HepG2 (cell line): ENCODE results near the gene MLNR. TPM values are rescaled to one million over a fixed set of nuclear protein-coding genes. Genes with fewer than 3 reads are reported as not detected.

Experiments
- ATAC-seq: fragments of 200-7000 bp; cut with Tn5 transposase; 3 replicates; pipeline ENCODE4 v1.9.1; 2020; ENCODE audit warnings: mild to moderate bottlenecking, moderate library complexity
- BruUV-seq: library from RNA; stranded (reverse); fragments of 400-500 nt; replicated peaks from 2 replicates; lab custom pipeline; 2021; lab: Mats Ljungman, UMichigan
- CTCF ChIA-PET: fragments of 300-600 bp; formaldehyde crosslinking; extraction: SDS; loops from one replicate; lab custom pipeline; 2021; ENCODE audit warnings: low total read pairs, inconsistent platforms, low intra/inter-chr PET ratio; lab: Yijun Ruan, JAX
- POLR2A ChIA-PET: fragments of 350-600 bp; sonication (Branson Sonifier 250); formaldehyde crosslinking; loops from one replicate; lab custom pipeline; 2020; ENCODE audit warnings: antibody characterized with exemption, inconsistent platforms; lab: Yijun Ruan, JAX
- DNase-seq: peaks from one replicate; pipeline ENCODE4 v3.0.0-alpha.2; 2015; ENCODE audit warnings: low spot score
- FAIRE-seq: peaks from 3 replicates; lab custom pipeline; 2011; peaks lifted over from hg19 to GRCh38; lab: Jason Lieb, UNC
- H2AFZ ChIP-seq: one replicate; pipeline ENCODE4 v1.6.1; 2011; ENCODE audit warnings: low read length, inconsistent platforms
- H3K27ac ChIP-seq: fragments of 300-600 bp; 3 replicates; pipeline ENCODE4 v1.8.0; 2011; ENCODE audit warnings: mixed run types, mild to moderate bottlenecking, mixed read lengths, low read length, inconsistent platforms; ENCODE audit not compliant: insufficient read depth; ENCODE audit errors: extremely low read length
- H3K27me3 ChIP-seq, 2 experiments: fragments of 200-600 bp in 1 of 2; 2 replicates in 1 of 2; 3 replicates in 1 of 2; pipeline versions ENCODE4 v1.6.0 to v1.8.0; 2011; ENCODE audit warnings: low read length in 2 of 2, mild to moderate bottlenecking in 2 of 2, moderate library complexity in 2 of 2, inconsistent platforms in 1 of 2; ENCODE audit not compliant: insufficient read depth in 2 of 2, control insufficient read depth in 1 of 2
- H3K36me3 ChIP-seq, 2 experiments: fragments of 200-600 bp in 1 of 2; replicated peaks in 1 of 2; 2 replicates in 1 of 2; 3 replicates in 1 of 2; pipeline versions ENCODE4 v1.5.1 to v1.8.0; 2011; ENCODE audit warnings: low read length in 2 of 2, inconsistent platforms in 1 of 2; ENCODE audit not compliant: insufficient read depth in 2 of 2, control insufficient read depth in 1 of 2
- H3K4me1 ChIP-seq: 2 replicates; pipeline ENCODE4 v1.5.1; 2012; ENCODE audit warnings: low read length, inconsistent platforms; ENCODE audit not compliant: insufficient read depth
- H3K4me2 ChIP-seq: 2 replicates; pipeline ENCODE4 v1.6.0; 2011; ENCODE audit warnings: low read depth, low read length, inconsistent platforms
- H3K4me3 ChIP-seq, 3 experiments: fragments of 200-600 bp in 1 of 3; sonication (generic), shearing (Covaris generic) in 1 of 3; replicated peaks in 1 of 3; 2 replicates each; pipeline ENCODE4 v1.5.1; 2011 to 2016; ENCODE audit warnings: low read length in 3 of 3, inconsistent platforms in 2 of 3, low read depth in 2 of 3, mild to moderate bottlenecking in 2 of 3, control low read depth in 1 of 3, mixed read lengths in 1 of 3; ENCODE audit not compliant: insufficient read depth in 1 of 3
- H3K79me2 ChIP-seq: one replicate; pipeline ENCODE4 v1.6.1; 2011; ENCODE audit warnings: low read length, inconsistent platforms; ENCODE audit not compliant: insufficient read depth
- H3K9ac ChIP-seq: 2 replicates; pipeline ENCODE4 v1.6.0; 2011; ENCODE audit warnings: mild to moderate bottlenecking, low read depth, low read length, inconsistent platforms; ENCODE audit not compliant: insufficient read depth
- H3K9me3 ChIP-seq: 2 replicates; pipeline ENCODE4 v1.5.1; 2012; ENCODE audit warnings: mild to moderate bottlenecking, low read length
- H4K20me1 ChIP-seq: 2 replicates; pipeline ENCODE4 v1.6.0; 2011; ENCODE audit warnings: inconsistent platforms, mild to moderate bottlenecking, low read length, moderate library complexity; ENCODE audit not compliant: insufficient read depth
- AGO1 ChIP-seq: fragments of 200-400 bp; formaldehyde crosslinking; IDR thresholded peaks from 2 replicates; pipeline ENCODE4 v1.6.1; 2017; ENCODE audit warnings: mild to moderate bottlenecking, low read depth, low read length, moderate library complexity; ENCODE audit not compliant: poor library complexity, severe bottlenecking
- AGO2 ChIP-seq: fragments of 200-400 bp; formaldehyde crosslinking; optimal IDR thresholded peaks from 2 replicates; pipeline ENCODE3; 2017; ENCODE audit warnings: mild to moderate bottlenecking, low read depth, low read length, moderate library complexity
- ATM ChIP-seq: fragments of 450-650 bp; IDR thresholded peaks from 2 replicates; pipeline ENCODE4 v1.7.1; 2017; ENCODE audit warnings: mild to moderate bottlenecking, borderline replicate concordance
- FIP1L1 ChIP-seq: fragments of 200-400 bp; formaldehyde crosslinking; IDR thresholded peaks from 2 replicates; pipeline ENCODE4 v1.6.1; 2018; ENCODE audit warnings: low read depth, mild to moderate bottlenecking, low read length, moderate library complexity, borderline replicate concordance; ENCODE audit not compliant: insufficient read depth
- GFI1 ChIP-seq: sonication (generic); formaldehyde crosslinking; IDR thresholded peaks from 2 replicates; pipeline ENCODE4 v1.5.0; 2020; ENCODE audit warnings: missing genetic modification reagents, mild to moderate bottlenecking, borderline replicate concordance
- HNRNPL ChIP-seq: fragments of 200-400 bp; formaldehyde crosslinking; IDR thresholded peaks from 2 replicates; pipeline ENCODE4 v1.6.1; 2017; ENCODE audit warnings: mild to moderate bottlenecking, low read depth, low read length
- HOXA9 ChIP-seq: sonication (generic); formaldehyde crosslinking; IDR thresholded peaks from 2 replicates; pipeline ENCODE4 v1.8.1; 2022; ENCODE audit warnings: missing genetic modification reagents, mild to moderate bottlenecking, moderate library complexity, borderline replicate concordance
- MBD4 ChIP-seq: IDR thresholded peaks from 2 replicates; pipeline ENCODE4 v1.6.1; 2012; ENCODE audit warnings: low read length, inconsistent platforms, borderline replicate concordance
- NFE2L2 ChIP-seq: fragments of 150-350 bp; IDR thresholded peaks from 2 replicates; pipeline ENCODE4 v1.6.1; 2014; ENCODE audit warnings: low read length
- ONECUT2 ChIP-seq: sonication (generic); formaldehyde crosslinking; IDR thresholded peaks from 2 replicates; pipeline ENCODE4 v1.4.0; 2020; ENCODE audit warnings: missing genetic modification reagents
- SIX1 ChIP-seq: sonication (generic); formaldehyde crosslinking; IDR thresholded peaks from 2 replicates; pipeline ENCODE4 v1.4.0; 2020; ENCODE audit warnings: missing genetic modification reagents, borderline replicate concordance
- TEAD2 ChIP-seq: sonication (generic); formaldehyde crosslinking; IDR thresholded peaks from 2 replicates; pipeline ENCODE4 v1.9.0; 2021; ENCODE audit warnings: missing genetic modification reagents
- ZNF224 ChIP-seq: sonication (generic); formaldehyde crosslinking; IDR thresholded peaks from 2 replicates; pipeline ENCODE4 v1.5.0; 2020; ENCODE audit warnings: mild to moderate bottlenecking, missing genetic modification reagents
- ZNF335 ChIP-seq: sonication (generic); formaldehyde crosslinking; IDR thresholded peaks from 2 replicates; pipeline ENCODE4 v1.4.0; 2020; ENCODE audit warnings: missing genetic modification reagents
- ZNF383 ChIP-seq: sonication (generic); formaldehyde crosslinking; IDR thresholded peaks from 2 replicates; pipeline ENCODE4 v1.4.0; 2020; ENCODE audit warnings: missing genetic modification reagents, mild to moderate bottlenecking, borderline replicate concordance
- ZNF614 ChIP-seq: IDR thresholded peaks from 2 replicates; pipeline ENCODE4 v1.6.1; 2018; ENCODE audit warnings: missing biosample characterization, missing genetic modification reagents, inconsistent platforms, borderline replicate concordance
- ZNF75D ChIP-seq: sonication (generic); formaldehyde crosslinking; IDR thresholded peaks from 2 replicates; pipeline ENCODE4 v1.8.1; 2023; ENCODE audit warnings: missing genetic modification reagents, mild to moderate bottlenecking, borderline replicate concordance
- WGBS: methylation state at CpG from one replicate; pipeline ENCODE4 v1.1.6; 2017; ENCODE audit warnings: low lambda C conversion rate; 5-methylcytosine and 5-hydroxymethylcytosine counted together
- in situ Hi-C: cut with HindIII; loops from 2 replicates; pipeline ENCODE4 v1.10.0; 2017; ENCODE audit warnings: low pct_unique_long_range_greater_than_20kb; ENCODE audit not compliant: extremely low pct_ligation_motif_present
- intact Hi-C: fragments of 100-400 bp; cut with micrococcal nuclease; formaldehyde crosslinking; loops from one replicate; pipeline ENCODE4 v1.10.0; 2022; ENCODE audit not compliant: unreplicated experiment
- polyA plus RNA-seq, 8 experiments: library from polyadenylated mRNA; depleted of rRNA in 3 of 8; stranded (reverse) in 7 of 8; unstranded in 1 of 8; fragments of >200 nt; fragmentation: Illumina TruSeq in 4 of 8; extraction: Trizol in 4 of 8; gene quantifications; 2 replicates each; pipeline versions ENCODE4 v1.2.1 to v1.2.3, GENCODE V29; 2011 to 2016; ENCODE audit warnings: low read depth in 4 of 8, missing spikeins in 1 of 8, mixed read lengths in 1 of 8; ENCODE audit not compliant: insufficient read depth in 1 of 8
- total RNA-seq, 5 experiments: library from RNA; depleted of rRNA; stranded (reverse); fragments of >200 nt; fragmentation: Illumina TruSeq; extraction: Trizol; gene quantifications; 2 replicates each; pipeline ENCODE4 v1.2.3, GENCODE V29; 2016; ENCODE audit warnings: low read depth in 1 of 5
- TF ChIP-seq, protein P1 (sequence below): sonication (generic); formaldehyde crosslinking; IDR thresholded peaks from 2 replicates; pipeline ENCODE4 v1.5.1; 2020; ENCODE audit warnings: missing genetic modification reagents, mild to moderate bottlenecking, borderline replicate concordance
- TF ChIP-seq, protein P2 (sequence below): sonication (generic); formaldehyde crosslinking; IDR thresholded peaks from 2 replicates; pipeline ENCODE4 v1.5.0; 2020; ENCODE audit warnings: missing genetic modification reagents

Gene MLNR
- total and polyA plus RNA-seq, 2 of the 13 experiments (the other 11 are each of a cell fraction or from before 2014, with no cell fraction given), result 0.46 TPM; not detected in 1

DNA sequence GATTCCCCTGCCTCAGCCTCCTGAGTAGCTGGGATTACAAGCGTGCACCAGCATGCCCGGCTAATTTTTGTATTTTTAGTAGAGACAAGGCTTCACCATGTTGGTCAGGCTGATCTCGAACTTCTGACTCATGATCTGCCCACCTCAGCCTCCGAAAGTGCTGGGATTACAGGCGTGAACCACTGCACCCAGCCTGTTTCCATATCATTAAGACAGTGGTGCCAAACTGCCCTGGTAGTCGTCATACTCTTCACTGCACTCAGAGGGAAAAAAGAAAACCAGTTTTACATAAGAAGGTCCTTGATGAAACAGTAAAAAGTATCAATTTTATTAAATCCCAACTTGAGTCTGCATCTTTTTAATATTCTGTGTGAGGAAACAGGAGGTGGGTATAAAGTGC lies 42.5 kb downstream of the MLNR start (continued):
- TF ChIP-seq AGO1, result no peak
- TF ChIP-seq ZNF75D, result no peak
- no peak for TF ChIP-seq ZNF335

GRCh38 chr13:49265822-49266221 lies 45.7 kb downstream of the MLNR start:
- WGBS, result 95% methylated on average over 2 of the region's 2 CpGs
- CTCF ChIA-PET, result no interaction called here
- no peak for ATAC-seq
- TF ChIP-seq NFE2L2, result no peak
- TF ChIP-seq HNRNPL, result no peak
- TF ChIP-seq ZNF614 (CRISPR knock-in tag), result no peak
- TF ChIP-seq, protein P1, sequence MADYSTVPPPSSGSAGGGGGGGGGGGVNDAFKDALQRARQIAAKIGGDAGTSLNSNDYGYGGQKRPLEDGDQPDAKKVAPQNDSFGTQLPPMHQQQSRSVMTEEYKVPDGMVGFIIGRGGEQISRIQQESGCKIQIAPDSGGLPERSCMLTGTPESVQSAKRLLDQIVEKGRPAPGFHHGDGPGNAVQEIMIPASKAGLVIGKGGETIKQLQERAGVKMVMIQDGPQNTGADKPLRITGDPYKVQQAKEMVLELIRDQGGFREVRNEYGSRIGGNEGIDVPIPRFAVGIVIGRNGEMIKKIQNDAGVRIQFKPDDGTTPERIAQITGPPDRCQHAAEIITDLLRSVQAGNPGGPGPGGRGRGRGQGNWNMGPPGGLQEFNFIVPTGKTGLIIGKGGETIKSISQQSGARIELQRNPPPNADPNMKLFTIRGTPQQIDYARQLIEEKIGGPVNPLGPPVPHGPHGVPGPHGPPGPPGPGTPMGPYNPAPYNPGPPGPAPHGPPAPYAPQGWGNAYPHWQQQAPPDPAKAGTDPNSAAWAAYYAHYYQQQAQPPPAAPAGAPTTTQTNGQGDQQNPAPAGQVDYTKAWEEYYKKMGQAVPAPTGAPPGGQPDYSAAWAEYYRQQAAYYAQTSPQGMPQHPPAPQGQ (CRISPR knock-in tag), result no peak
- no peak for TF ChIP-seq ZNF224 (CRISPR knock-in tag)
- no peak for TF ChIP-seq TEAD2
- TF ChIP-seq ATM, result no peak
- TF ChIP-seq SIX1 (CRISPR knock-in tag), result no peak
- TF ChIP-seq HOXA9, result no peak
- TF ChIP-seq ONECUT2 (CRISPR knock-in tag), result no peak
- no peak for TF ChIP-seq FIP1L1
- TF ChIP-seq MBD4, result no peak
- no peak for TF ChIP-seq GFI1 (CRISPR knock-in tag)
- TF ChIP-seq, protein P2, sequence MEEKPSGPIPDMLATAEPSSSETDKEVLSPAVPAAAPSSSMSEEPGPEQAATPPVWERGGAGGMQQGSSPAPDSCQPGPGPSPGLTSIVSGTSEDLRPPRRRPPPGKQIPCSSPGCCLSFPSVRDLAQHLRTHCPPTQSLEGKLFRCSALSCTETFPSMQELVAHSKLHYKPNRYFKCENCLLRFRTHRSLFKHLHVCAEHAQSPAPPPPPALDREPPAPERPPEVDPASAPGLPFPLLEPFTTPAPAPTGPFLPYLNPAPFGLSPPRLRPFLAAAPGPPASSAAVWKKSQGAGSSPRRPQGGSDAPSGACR (CRISPR knock-in tag), result no peak
- TF ChIP-seq ZNF383 (CRISPR knock-in tag), result no peak
- TF ChIP-seq AGO2, result no peak

More at GRCh38 chr13:49265822-49266221, 45.7 kb downstream of the MLNR start:
- BruUV-seq, result no TSS peak
- Histone ChIP-seq H3K9ac (no peak overlapping the region), H3K9me3 (no peaks in the 10 kb centered on the region), H3K4me3 (no peak overlapping the region), H4K20me1 (no peaks in the 10 kb centered on the region), H2AFZ (no peak overlapping the region), H3K4me2 (no peak overlapping the region), H3K36me3 (peaks cover 2 to 17% of the 10 kb centered on the region in 2 experiments; a peak in 3 of 5 replicates), H3K79me2 (no peaks in the 10 kb centered on the region), H3K27me3 (no peaks in the 10 kb centered on the region), H3K27ac (no peak overlapping the region), H3K4me1 (no peaks in the 10 kb centered on the region)
- FAIRE-seq (no peak), DNase-seq (no peak)
- in situ Hi-C loops, result no loop called here
- POLR2A ChIA-PET, result no interaction called here
- intact Hi-C loops, result no loop called here
